ENCODE data around the gene MRPL33. TPM values are rescaled to one million over a fixed set of nuclear protein-coding genes. Genes with fewer than 3 reads are reported as not detected.

MRPL33 gene
- polyA plus RNA-seq, 3 donors = 67.4 to 341 (median 331) TPM

GRCh38 chr2:27771202-27771547 is 344 bp upstream of the MRPL33 start:
- Histone ChIP-seq H3K27ac (ENCODE audit: low read depth in 1 of 2, low read length in 2 of 2) (peak overlapping the region; percentile 89 to 95), H4K20me1 (ENCODE audit: insufficient read depth, low read length) (no peaks in the 10 kb centered on the region), H3K4me1 (ENCODE audit: control insufficient read depth in 1 of 2, insufficient read depth in 2 of 2, low read length in 2 of 2) (peaks cover 37 to 51% of the 10 kb centered on the region in 2 donors), H3K4me2 (replicated peaks; ENCODE audit: extremely low read depth, low read length, poor library complexity, severe bottlenecking) (peak overlapping the region; percentile 84), H3K9ac (ENCODE audit: insufficient read depth, low read length, poor library complexity, severe bottlenecking) (peak overlapping the region; percentile 87), H3K9me3 (replicated peaks in 1 of 2; ENCODE audit: control insufficient read depth in 1 of 2, insufficient read depth in 1 of 2, low read length in 2 of 2) (no peaks in the 10 kb centered on the region), H3K4me3 (replicated peaks in 1 of 3; ENCODE audit: low read depth in 2 of 3, low read length in 3 of 3) (peak overlapping the region; percentile 92 to 99 (median 96)), H3K79me2 (ENCODE audit: insufficient read depth, low read length) (peaks cover 56% of the 10 kb centered on the region), H3K36me3 (replicated peaks in 1 of 2; ENCODE audit: control insufficient read depth in 1 of 2, insufficient read depth in 2 of 2, low read length in 2 of 2) (peaks cover 4 to 15% of the 10 kb centered on the region in 2 donors), H2AFZ (ENCODE audit: insufficient read depth, low read depth, low read length, poor library complexity, severe bottlenecking) (peak overlapping the region; percentile 86), H3K27me3 (ENCODE audit: control insufficient read depth in 2 of 2, insufficient read depth in 2 of 2, low read length in 2 of 2) (no peaks in the 10 kb centered on the region)
- H3K36me3 Mint-ChIP-seq = peaks cover 10 to 18% of the 10 kb centered on the region in 2 donors
- intact Hi-C loops (cut with micrococcal nuclease) = loop anchor here in 1 of 2 donors (10.0 kb wide), 1 partner anchor 54 kb away; no protein-coding TSS in a partner anchor
- 18% methylated on average over 11 of the region's 13 CpGs for whole genome bisulfite sequencing (ENCODE audit: insufficient coverage)
- DNase-seq = no peak
- TF ChIP-seq, protein P1, sequence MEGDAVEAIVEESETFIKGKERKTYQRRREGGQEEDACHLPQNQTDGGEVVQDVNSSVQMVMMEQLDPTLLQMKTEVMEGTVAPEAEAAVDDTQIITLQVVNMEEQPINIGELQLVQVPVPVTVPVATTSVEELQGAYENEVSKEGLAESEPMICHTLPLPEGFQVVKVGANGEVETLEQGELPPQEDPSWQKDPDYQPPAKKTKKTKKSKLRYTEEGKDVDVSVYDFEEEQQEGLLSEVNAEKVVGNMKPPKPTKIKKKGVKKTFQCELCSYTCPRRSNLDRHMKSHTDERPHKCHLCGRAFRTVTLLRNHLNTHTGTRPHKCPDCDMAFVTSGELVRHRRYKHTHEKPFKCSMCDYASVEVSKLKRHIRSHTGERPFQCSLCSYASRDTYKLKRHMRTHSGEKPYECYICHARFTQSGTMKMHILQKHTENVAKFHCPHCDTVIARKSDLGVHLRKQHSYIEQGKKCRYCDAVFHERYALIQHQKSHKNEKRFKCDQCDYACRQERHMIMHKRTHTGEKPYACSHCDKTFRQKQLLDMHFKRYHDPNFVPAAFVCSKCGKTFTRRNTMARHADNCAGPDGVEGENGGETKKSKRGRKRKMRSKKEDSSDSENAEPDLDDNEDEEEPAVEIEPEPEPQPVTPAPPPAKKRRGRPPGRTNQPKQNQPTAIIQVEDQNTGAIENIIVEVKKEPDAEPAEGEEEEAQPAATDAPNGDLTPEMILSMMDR (IDR thresholded peaks at IDR 0.05) = no peak
- H3K4me3 Mint-ChIP-seq = peak overlapping the region; percentile 99 to 100
- H3K27me3 Mint-ChIP-seq (ENCODE audit: low read depth in 3 of 3) = peaks cover 0 to 3% (median 0%) of the 10 kb centered on the region in 3 donors
- H3K9me3 Mint-ChIP-seq = peaks cover 0 to 2% (median 0%) of the 10 kb centered on the region in 7 donors
- peak overlapping the region; percentile 96 to 99 (median 99) for H3K27ac Mint-ChIP-seq
- H3K4me1 Mint-ChIP-seq = peaks cover 48% of the 10 kb centered on the region

GRCh38 chr2:27772804-27773203 is 1.3 kb downstream of the MRPL33 start:
- Mint-ChIP-seq H3K36me3 (peaks cover 21 to 31% of the 10 kb centered on the region in 2 donors), H3K27me3 (ENCODE audit: low read depth in 3 of 3) (peaks cover 0 to 3% (median 0%) of the 10 kb centered on the region in 3 donors), H3K4me3 (peak overlapping the region; percentile 89 to 99), H3K27ac (peak overlapping the region; percentile 21 to 98 (median 57)), H3K9me3 (peaks cover 0 to 2% (median 0%) of the 10 kb centered on the region in 7 donors), H3K4me1 (peaks cover 56% of the 10 kb centered on the region)
- Histone ChIP-seq H3K4me2 (replicated peaks; ENCODE audit: extremely low read depth, low read length, poor library complexity, severe bottlenecking) (peak overlapping the region; percentile 84), H3K4me1 (ENCODE audit: control insufficient read depth in 1 of 2, insufficient read depth in 2 of 2, low read length in 2 of 2) (peaks cover 37 to 60% of the 10 kb centered on the region in 2 donors), H3K36me3 (replicated peaks in 1 of 2; ENCODE audit: control insufficient read depth in 1 of 2, insufficient read depth in 2 of 2, low read length in 2 of 2) (peaks cover 4 to 31% of the 10 kb centered on the region in 2 donors), H3K27ac (ENCODE audit: low read depth in 1 of 2, low read length in 2 of 2) (peak overlapping the region in 1 of 2 donors; percentile 95), H2AFZ (ENCODE audit: insufficient read depth, low read depth, low read length, poor library complexity, severe bottlenecking) (peak overlapping the region; percentile 86), H3K9me3 (replicated peaks in 1 of 2; ENCODE audit: control insufficient read depth in 1 of 2, insufficient read depth in 1 of 2, low read length in 2 of 2) (no peaks in the 10 kb centered on the region), H3K79me2 (ENCODE audit: insufficient read depth, low read length) (peaks cover 72% of the 10 kb centered on the region), H3K27me3 (ENCODE audit: control insufficient read depth in 2 of 2, insufficient read depth in 2 of 2, low read length in 2 of 2) (no peaks in the 10 kb centered on the region), H3K9ac (ENCODE audit: insufficient read depth, low read length, poor library complexity, severe bottlenecking) (peak overlapping the region; percentile 20), H4K20me1 (ENCODE audit: insufficient read depth, low read length) (no peaks in the 10 kb centered on the region), H3K4me3 (replicated peaks in 1 of 3; ENCODE audit: low read depth in 2 of 3, low read length in 3 of 3) (peak overlapping the region; percentile 92 to 99 (median 96))
- intact Hi-C loops (cut with micrococcal nuclease) = loop anchor here in 1 of 2 donors (10.0 kb wide), 1 partner anchor 52 kb away; no protein-coding TSS in a partner anchor
- no CpG with 5 or more reads among the region's 2 CpGs for WGBS (ENCODE audit: insufficient coverage)
- no peak for DNase-seq
- TF ChIP-seq, protein P1 (IDR thresholded peaks at IDR 0.05) = no peak
